Astrocyte of the cerebellum (primary cell): ENCODE data around the gene PGAP1.

Experiments used
- DNase-seq: peaks from one replicate; pipeline ENCODE4 v3.0.0-alpha.2; 2011; ENCODE audit warnings: low read depth
- H3K4me3 ChIP-seq: 2 replicates; pipeline ENCODE4 v1.5.1; 2011; ENCODE audit warnings: mild to moderate bottlenecking, low read depth, low read length, moderate library complexity
- in situ Hi-C: cut with HindIII; loops from 2 replicates; pipeline ENCODE4 v1.10.0; 2017; ENCODE audit warnings: low sequenced_read_pairs
- TF ChIP-seq, protein P1 (sequence below): IDR thresholded peaks from 2 replicates; pipeline ENCODE4 v1.5.1; 2012; ENCODE audit warnings: low read length, low read depth, moderate library complexity, mild to moderate bottlenecking; ENCODE audit errors: missing control alignments

PGAP1 gene

DNA sequence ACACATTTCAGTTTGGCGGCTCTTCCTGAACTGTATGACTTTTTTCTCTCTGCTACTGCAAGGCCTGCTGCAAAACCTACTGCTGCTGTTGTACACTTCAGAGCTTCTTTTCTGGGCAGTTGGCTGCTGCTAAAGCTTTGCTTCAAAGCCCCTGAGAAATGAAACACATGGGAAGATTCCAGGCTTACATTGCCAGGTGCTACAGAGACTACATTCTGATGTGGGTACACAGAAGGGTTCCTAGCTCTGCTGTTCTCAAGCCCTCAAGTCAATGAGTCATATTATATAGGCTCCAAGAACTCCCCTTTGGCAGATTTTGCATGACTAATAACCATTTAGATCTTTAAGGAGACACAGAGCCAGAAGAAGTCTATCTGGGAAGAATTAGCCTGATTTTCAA, 12.9 kb upstream of the PGAP1 start:
- TF ChIP-seq, protein P1, sequence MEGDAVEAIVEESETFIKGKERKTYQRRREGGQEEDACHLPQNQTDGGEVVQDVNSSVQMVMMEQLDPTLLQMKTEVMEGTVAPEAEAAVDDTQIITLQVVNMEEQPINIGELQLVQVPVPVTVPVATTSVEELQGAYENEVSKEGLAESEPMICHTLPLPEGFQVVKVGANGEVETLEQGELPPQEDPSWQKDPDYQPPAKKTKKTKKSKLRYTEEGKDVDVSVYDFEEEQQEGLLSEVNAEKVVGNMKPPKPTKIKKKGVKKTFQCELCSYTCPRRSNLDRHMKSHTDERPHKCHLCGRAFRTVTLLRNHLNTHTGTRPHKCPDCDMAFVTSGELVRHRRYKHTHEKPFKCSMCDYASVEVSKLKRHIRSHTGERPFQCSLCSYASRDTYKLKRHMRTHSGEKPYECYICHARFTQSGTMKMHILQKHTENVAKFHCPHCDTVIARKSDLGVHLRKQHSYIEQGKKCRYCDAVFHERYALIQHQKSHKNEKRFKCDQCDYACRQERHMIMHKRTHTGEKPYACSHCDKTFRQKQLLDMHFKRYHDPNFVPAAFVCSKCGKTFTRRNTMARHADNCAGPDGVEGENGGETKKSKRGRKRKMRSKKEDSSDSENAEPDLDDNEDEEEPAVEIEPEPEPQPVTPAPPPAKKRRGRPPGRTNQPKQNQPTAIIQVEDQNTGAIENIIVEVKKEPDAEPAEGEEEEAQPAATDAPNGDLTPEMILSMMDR = no peak
- in situ Hi-C loops = no loop called here
- DNase-seq = peak; percentile 39

DNA sequence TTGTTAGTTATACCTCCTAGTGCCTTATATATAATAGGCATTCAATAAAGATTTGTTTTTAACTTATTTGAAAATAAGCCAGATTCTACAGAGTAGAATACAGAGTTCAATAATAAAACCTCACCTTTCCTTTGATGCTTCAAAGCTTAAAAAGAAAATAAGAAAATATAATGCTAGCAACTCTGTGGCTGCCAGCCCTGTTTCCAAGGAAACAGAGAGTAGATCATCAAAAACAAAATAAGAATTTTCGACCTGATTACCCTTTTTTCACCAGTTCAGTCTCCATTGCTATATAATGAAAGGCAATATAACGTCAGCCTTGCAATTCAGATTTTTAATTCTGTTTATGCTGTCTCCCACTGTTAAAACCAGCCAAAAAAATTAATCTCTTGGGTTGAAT, 8.9 kb upstream of the PGAP1 start:
- TF ChIP-seq, protein P1 = no peak
- in situ Hi-C loops = no loop called here
- no peak overlapping the region for H3K4me3 ChIP-seq
- DNase-seq = no peak

More for the DNA sequence above, 12.9 kb upstream of the PGAP1 start:
- H3K4me3 ChIP-seq = no peak overlapping the region

DNA sequence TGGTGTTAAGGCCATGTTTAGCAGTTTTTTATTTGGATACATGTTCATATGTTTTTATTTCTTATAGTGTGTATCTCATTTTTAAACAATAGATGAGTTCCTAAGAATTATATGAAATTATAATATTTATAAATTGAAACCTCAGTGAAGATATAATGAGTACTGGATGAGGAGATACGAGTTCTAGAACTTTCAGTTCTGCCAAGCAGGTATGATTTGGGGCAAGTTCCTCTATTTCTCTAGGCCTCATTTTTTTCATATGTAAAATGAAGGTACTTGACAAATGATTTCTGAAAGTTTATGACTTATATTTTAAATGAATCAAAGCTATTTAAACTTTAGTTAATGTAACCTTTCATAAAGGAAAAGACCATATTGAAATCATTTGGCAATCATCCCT, 8.2 kb upstream of the PGAP1 start:
- H3K4me3 ChIP-seq = no peak overlapping the region
- DNase-seq = no peak
- TF ChIP-seq, protein P1 = no peak
- in situ Hi-C loops = no loop called here

DNA sequence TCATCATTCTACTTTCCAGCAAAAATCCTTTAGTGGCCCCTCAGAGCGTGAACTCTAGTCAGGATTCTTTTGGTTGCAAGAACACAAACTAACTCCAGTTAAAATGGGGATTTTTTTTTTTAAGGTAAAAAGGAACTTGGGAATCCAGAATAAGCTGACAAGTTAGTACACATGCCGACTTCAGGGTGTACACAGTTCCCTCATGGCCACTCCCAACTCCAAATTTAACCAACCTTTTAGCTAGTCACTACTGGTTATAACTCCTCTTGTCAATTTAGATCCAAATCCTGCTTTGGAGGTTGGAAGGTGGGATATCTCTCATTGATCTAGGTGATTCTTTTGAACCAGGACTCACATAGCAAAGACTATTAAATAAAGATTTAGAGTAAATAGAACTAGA, 5.0 kb upstream of the PGAP1 start:
- no peak overlapping the region for H3K4me3 ChIP-seq
- in situ Hi-C loops = no loop called here
- no peak for DNase-seq
- TF ChIP-seq, protein P1 = no peak

DNA sequence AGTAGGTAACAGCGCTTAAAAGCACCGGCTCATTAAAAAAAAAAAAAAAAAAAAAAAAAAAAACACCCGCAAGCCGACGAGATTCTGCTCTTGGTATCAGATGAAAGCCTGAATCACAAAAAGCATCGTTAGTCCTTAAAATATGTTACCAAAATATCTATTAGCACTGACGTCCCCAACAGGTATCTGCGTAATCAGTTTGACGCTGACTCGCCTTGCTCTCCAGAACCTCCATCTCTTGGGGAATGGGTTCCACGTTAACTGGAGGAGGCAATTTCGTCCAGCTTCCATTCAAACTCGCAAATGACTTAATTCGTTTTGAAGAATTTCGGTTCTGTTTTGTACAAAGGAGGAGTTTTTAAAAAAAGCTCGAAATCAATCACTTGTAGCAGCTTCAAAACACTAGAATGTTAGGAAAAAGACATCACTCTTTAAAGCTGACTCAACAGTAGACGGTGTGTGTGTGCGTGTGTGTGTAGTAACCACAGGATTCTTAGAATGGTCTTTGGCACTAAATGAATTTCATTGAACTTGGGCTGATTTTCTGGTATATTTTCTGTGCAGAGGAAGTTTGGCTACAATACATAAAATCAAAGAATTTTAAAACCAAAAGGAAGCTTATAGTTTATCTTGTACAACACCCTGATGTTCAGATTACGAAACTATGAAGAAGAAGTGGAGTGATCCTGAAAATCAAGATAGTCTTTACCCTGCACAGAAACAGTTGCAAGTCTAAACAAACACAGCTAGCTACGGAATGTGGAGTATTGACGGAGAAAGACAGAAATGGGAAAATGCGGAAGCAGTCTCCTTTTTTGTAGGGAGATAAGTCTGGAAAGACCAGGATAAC, 1.1 kb upstream of the PGAP1 start:
- in situ Hi-C loops = loop anchor here (10.0 kb wide), 1 partner anchor 447 kb away; no protein-coding TSS in a partner anchor
- peak; percentile 58 for DNase-seq
- TF ChIP-seq, protein P1 = no peak
- H3K4me3 ChIP-seq = peak overlapping the region; percentile 98

DNA sequence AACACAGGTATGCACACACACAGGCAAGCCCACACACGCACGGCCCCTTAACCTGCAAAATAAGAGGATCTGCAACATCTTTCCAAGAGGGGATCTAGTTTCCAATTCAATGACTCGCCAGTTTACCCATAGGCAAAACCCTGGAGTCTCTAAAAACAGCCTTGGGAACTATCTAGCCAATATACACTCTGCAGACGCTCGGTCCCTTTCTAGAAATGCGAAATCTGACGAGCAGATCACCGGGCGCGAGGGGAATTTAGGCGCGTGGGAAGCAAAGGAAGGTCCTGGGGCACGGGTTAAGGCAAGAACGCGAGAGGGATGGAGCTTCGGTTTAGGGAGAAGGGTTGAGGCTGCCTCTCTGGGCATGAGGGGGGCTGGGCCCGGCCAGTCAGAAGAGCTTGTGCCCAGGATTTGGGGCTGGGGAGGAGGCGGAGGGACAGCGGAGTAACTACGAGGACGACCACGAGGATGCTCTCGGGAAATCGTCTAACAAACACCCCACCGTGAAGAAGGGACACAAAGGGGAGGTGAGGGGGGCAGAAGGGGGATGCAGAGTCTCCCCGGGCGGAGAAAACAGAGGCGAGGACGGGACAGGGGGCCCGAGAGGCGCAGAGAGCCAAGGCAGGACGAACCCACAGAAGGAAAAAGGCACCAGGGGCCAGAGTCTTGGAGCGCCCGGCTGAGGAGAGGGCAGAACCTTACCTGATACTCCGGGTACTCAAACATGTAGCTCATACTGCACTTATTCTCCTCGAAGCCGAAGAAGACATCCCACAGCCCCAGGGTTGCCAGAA, 542 bp downstream of the PGAP1 start:
- DNase-seq = no peak
- H3K4me3 ChIP-seq = peak overlapping the region; percentile 98
- in situ Hi-C loops = loop anchor here (10.0 kb wide), 1 partner anchor 449 kb away; no protein-coding TSS in a partner anchor
- TF ChIP-seq, protein P1 = no peak
